ENCODE data around the gene HOXA7. TPM values are rescaled to one million over a fixed set of nuclear protein-coding genes. Genes with fewer than 3 reads are reported as not detected.
A peak's percentile ranks its signal among the peaks of the same experiment; 100 is the strongest.

HOXA7 gene
- total RNA-seq, 2 experiments from 2014 or later: not detected

DNA sequence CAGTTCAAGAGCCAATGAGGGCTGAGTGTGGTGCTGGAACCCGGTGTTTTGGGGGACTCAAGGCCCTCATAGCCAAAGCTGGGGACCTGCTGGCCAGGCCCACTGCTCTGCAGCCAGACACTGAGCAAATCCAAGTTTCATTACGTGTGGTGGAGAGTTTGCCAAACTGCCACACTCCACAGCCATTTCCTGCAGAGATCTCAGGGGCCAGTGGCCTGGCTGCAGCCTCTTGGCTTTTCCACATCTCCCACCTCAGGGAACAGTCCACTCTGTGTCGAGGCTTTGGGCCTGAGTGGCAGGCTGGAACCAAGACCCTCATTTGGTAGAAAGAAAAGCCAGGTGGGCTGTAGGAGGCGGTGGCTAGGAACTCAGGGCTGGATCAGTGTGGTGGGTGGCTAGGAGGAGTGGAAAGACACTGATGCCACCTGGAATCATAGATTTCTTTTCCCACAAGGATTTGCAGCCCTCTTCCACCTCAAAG lies 25.4 kb upstream of the HOXA7 start:
- POLR2A ChIA-PET: no interaction called here
- DNase-seq (no peak), ATAC-seq (no peak)
- TF ChIP-seq, protein P1, sequence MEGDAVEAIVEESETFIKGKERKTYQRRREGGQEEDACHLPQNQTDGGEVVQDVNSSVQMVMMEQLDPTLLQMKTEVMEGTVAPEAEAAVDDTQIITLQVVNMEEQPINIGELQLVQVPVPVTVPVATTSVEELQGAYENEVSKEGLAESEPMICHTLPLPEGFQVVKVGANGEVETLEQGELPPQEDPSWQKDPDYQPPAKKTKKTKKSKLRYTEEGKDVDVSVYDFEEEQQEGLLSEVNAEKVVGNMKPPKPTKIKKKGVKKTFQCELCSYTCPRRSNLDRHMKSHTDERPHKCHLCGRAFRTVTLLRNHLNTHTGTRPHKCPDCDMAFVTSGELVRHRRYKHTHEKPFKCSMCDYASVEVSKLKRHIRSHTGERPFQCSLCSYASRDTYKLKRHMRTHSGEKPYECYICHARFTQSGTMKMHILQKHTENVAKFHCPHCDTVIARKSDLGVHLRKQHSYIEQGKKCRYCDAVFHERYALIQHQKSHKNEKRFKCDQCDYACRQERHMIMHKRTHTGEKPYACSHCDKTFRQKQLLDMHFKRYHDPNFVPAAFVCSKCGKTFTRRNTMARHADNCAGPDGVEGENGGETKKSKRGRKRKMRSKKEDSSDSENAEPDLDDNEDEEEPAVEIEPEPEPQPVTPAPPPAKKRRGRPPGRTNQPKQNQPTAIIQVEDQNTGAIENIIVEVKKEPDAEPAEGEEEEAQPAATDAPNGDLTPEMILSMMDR (IDR thresholded peaks at IDR 0.05): no peak
- H3K27ac Mint-ChIP-seq: no peak overlapping the region
- intact Hi-C loops (cut with micrococcal nuclease): no loop called here
- peaks cover 18% of the 10 kb centered on the region for H3K4me1 Mint-ChIP-seq (ENCODE audit: low read depth)
- no peaks in the 10 kb centered on the region for H3K36me3 Mint-ChIP-seq (ENCODE audit: low read depth)
- no peak overlapping the region for H3K4me3 Mint-ChIP-seq
- CTCF ChIA-PET: interaction anchor here (1.5 to 1.6 kb wide), 2 partner anchors 14 to 23 kb away, joined by 6 read pairs; no protein-coding TSS in a partner anchor
- peaks cover 69% of the 10 kb centered on the region for H3K27me3 Mint-ChIP-seq
- no peaks in the 10 kb centered on the region for H3K9me3 Mint-ChIP-seq

DNA sequence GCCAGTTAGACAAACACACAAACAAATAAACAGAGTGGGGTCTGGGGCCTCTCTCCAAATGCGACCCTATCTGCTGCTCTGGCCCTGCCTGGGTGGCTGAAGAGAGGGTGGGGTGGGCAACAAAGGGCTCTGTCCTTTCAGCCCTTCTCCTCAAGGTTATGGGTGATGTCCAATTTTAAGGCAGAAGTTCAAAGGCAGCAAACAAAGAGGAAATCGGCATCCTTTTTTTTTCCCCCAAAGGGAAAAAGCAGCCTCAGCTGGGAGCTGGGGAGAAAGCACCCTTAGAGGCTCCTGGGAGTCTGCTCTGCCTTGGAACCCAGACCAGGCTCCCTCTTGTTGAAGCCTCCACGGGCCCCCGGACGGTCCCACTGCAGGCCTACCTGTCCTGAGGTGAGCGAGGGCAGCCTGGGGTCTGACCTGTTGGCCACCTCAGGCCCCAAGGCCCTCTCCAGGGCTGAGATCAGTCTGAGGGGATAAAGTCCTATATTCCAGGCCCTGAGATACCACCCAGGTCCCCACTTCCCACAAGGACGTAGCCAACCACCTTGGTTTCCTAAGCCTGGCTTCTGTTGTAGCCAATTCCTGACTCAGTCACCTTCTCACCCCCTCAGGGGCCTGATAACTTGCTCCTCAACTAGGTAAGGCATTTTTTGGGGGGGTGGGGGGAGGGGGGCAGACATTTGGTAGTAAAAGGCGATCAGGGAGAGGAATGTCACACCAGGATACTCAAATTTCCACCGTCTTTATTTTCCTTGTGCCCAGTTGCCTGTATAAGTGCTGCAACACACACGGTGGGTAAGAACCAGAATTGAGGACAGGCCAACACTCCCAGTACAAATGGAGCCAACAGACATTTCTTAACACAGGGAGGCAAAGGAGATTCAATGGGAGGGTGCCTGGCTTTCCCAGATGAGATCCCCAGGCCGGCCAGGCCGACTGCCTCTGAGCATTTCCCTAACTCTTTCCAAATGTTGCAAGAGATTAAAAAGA lies 24.3 kb upstream of the HOXA7 start:
- DNase-seq (no peak), ATAC-seq (no peak)
- Mint-ChIP-seq H3K4me3 (no peak overlapping the region), H3K27ac (no peak overlapping the region), H3K9me3 (no peaks in the 10 kb centered on the region), H3K4me1 (ENCODE audit: low read depth) (peaks cover 15% of the 10 kb centered on the region), H3K36me3 (ENCODE audit: low read depth) (no peaks in the 10 kb centered on the region), H3K27me3 (peaks cover 69% of the 10 kb centered on the region)
- TF ChIP-seq, protein P1 (IDR thresholded peaks at IDR 0.05): no peak
- POLR2A ChIA-PET: no interaction called here
- CTCF ChIA-PET: interaction anchor here (0.7 to 10.4 kb wide), 27 partner anchors 8 to 1288 kb away, joined by 3 to 61 read pairs (median 5); partner anchors contain the start of genes EVX1, HOXA3 and HOXA7
- intact Hi-C loops (cut with micrococcal nuclease): no loop called here

DNA sequence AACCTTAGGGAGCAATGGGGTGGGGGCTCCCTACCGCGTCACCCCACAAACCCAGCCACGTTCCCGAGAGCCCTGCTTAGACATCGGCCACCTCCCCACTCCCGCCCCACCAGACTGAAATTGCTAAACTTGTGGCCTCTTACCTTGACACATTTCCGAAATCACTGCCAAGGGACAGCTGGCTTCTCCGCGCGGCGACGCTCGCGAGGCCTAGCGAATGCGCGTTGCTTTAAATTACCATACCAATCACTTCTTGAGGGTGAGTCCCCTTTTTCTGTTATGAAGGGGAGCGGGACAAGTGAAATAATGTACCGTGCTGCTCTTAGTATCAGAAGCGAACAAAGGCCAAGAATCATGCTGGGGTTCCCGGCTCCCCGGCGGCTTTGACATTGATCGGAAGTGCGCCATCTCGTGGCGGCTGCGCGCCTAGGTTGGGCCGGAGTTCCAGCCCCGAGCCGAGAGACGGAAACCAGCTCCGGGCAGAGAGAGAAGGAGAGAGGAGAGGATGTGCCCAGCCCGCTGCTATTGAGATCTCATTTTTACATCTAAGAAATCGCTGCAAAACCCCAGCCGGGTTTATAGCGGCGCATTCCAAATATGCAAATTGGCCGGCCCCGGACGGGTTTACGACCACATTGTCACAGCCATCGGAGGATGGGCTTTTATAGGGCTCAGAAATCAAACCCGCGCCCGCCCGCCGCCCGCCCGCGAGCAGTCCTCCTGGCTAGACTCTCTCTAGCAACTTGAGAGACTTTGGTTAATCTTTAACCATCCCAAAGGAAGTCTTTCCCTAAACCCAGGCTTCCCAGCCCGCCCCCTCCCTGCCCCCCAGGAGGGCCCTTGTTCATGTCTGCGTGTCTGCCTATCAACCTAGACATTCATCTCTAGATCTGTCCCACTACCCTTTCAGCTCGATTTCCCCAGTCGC lies 23.3 kb upstream of the HOXA7 start:
- Mint-ChIP-seq H3K27ac (no peak overlapping the region), H3K4me3 (no peak overlapping the region), H3K4me1 (ENCODE audit: low read depth) (peaks cover 5% of the 10 kb centered on the region), H3K9me3 (no peaks in the 10 kb centered on the region), H3K36me3 (ENCODE audit: low read depth) (no peaks in the 10 kb centered on the region), H3K27me3 (peaks cover 68% of the 10 kb centered on the region)
- TF ChIP-seq, protein P1 (IDR thresholded peaks at IDR 0.05): peak; percentile 84
- ChIA-PET CTCF (interaction anchor here (0.6 to 10.4 kb wide), 37 partner anchors 9 to 1287 kb away, joined by 3 to 61 read pairs (median 4); partner anchors contain the start of genes EVX1, HOXA3 and HOXA7), POLR2A (no interaction called here)
- ATAC-seq (peak; percentile 78), DNase-seq (peak; percentile 73)
- intact Hi-C loops (cut with micrococcal nuclease): no loop called here

DNA sequence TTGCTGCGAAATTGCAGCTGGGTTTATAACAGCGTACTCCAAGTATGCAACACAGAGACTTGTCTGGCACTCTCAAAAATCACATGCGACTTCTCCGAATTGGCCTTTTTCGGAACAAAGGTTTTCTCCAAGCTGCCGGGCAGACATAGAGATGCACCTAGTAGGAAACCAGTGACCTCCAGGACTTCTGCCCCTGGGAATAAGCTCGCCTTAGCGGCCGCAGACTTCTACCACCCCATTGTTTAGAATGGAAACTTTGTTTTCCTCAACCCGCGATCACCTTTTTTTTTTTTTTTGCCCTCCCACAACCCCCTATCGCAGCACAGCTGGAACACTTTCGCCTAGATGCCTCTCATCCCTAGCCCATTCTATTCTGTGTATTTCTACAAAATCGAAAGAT lies 22.6 kb upstream of the HOXA7 start:
- ATAC-seq (no peak), DNase-seq (no peak)
- H3K4me3 Mint-ChIP-seq: no peak overlapping the region
- peaks cover 70% of the 10 kb centered on the region for H3K27me3 Mint-ChIP-seq
- intact Hi-C loops (cut with micrococcal nuclease): no loop called here
- H3K4me1 Mint-ChIP-seq (ENCODE audit: low read depth): peaks cover 6% of the 10 kb centered on the region
- POLR2A ChIA-PET: no interaction called here
- CTCF ChIA-PET: interaction anchor here (0.6 to 10.4 kb wide), 29 partner anchors 9 to 1287 kb away, joined by 3 to 61 read pairs (median 5); partner anchors contain the start of genes EVX1 and HOXA6
- no peaks in the 10 kb centered on the region for H3K36me3 Mint-ChIP-seq (ENCODE audit: low read depth)
- no peak overlapping the region for H3K27ac Mint-ChIP-seq
- H3K9me3 Mint-ChIP-seq: no peaks in the 10 kb centered on the region
- TF ChIP-seq, protein P1 (IDR thresholded peaks at IDR 0.05): no peak

Measured in activated CD8-positive, alpha-beta T cell treated with anti-CD3 and anti-CD28 coated beads for 36 hours (primary cell).